GM15510 (cell line): ENCODE results near the gene PAX5.
A peak's percentile ranks its signal among the peaks of the same experiment; 100 is the strongest.

Experiments used
- POLR2A ChIP-seq: IDR thresholded peaks from 3 replicates; pipeline ENCODE4 v1.6.1; 2011; ENCODE audit warnings: borderline replicate concordance; ENCODE audit not compliant: insufficient read length; ENCODE audit errors: extremely low read depth

The PAX5 gene

GRCh38 chr9:36928210-36928609 lies 105.9 kb downstream of the PAX5 start:
- no peak for TF ChIP-seq POLR2A

GRCh38 chr9:36924757-36925432 lies 109.2 kb downstream of the PAX5 start:
- peak; percentile 1 for TF ChIP-seq POLR2A

- no peak for TF ChIP-seq POLR2A
Measured at GRCh38 chr9:36924071-36924470, 110.0 kb downstream of the PAX5 start.

GRCh38 chr9:36923025-36923625 lies 110.9 kb downstream of the PAX5 start:
- TF ChIP-seq POLR2A = no peak

- TF ChIP-seq POLR2A = no peak
Measured at GRCh38 chr9:36922548-36922947, 111.5 kb downstream of the PAX5 start.

- no peak for TF ChIP-seq POLR2A
Measured at GRCh38 chr9:36914212-36914577, 119.9 kb downstream of the PAX5 start.

GRCh38 chr9:36913393-36914211 lies 120.5 kb downstream of the PAX5 start:
- no peak for TF ChIP-seq POLR2A

GRCh38 chr9:36912620-36913019 lies 121.4 kb downstream of the PAX5 start:
- no peak for TF ChIP-seq POLR2A

GRCh38 chr9:36911601-36912412 lies 122.3 kb downstream of the PAX5 start:
- TF ChIP-seq POLR2A = no peak

GRCh38 chr9:36911037-36911436 lies 123.0 kb downstream of the PAX5 start:
- no peak for TF ChIP-seq POLR2A

- TF ChIP-seq POLR2A = no peak
Measured at GRCh38 chr9:36906492-36906891, 127.6 kb downstream of the PAX5 start.

- TF ChIP-seq POLR2A = no peak
Measured at GRCh38 chr9:36905101-36906066, 128.7 kb downstream of the PAX5 start.

GRCh38 chr9:36903541-36904435 lies 130.3 kb downstream of the PAX5 start:
- TF ChIP-seq POLR2A = no peak

GRCh38 chr9:36902861-36903524 lies 131.1 kb downstream of the PAX5 start:
- no peak for TF ChIP-seq POLR2A
